GM21390 (cell line): ENCODE measurements around the gene GAREM1.

ENCODE experiments used
- ATAC-seq: cut with Tn5 transposase; IDR thresholded peaks from one replicate; pipeline ENCODE4 v1.9.1; 2021; ENCODE audit not compliant: unreplicated experiment

GAREM1 gene

DNA sequence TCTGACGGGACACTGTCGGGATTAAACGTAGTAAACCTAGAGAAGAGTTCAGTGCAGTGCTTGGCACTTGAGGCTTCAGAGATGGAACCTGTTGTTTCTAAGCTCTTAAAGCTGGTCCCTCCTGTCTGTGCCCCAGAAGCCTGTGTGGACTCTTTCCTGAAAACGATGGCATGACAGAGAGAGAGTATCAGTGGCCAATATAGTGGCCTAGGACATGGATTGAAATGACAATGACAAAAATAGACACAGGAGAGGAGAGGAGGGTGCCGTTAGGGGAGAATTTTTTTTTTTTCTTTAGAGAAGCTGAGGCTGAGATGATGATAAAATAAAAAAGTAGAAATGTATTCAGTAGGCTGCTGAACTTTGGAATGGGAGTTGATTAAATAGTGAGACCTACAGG, 138.0 kb downstream of the GAREM1 start:
- no peak for ATAC-seq

DNA sequence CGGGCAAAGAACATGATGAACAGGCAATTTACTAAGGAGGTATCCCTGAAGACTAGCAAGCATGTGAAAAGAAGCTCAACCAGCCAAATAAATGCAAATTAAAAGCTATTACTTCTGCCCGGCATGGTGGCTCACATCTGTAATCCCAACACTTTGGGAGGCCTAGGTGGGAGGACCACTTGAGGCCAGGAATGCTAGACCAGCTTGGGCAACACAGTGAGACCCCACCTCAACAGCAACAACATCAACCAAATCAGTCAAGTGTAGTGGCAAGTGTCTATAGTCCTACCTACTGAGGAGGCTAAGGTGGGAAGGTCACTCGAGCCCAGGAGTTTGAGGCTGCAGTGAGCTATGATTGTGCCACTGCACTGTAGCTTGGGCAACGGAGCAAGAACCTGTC, 141.7 kb downstream of the GAREM1 start:
- no peak for ATAC-seq

DNA sequence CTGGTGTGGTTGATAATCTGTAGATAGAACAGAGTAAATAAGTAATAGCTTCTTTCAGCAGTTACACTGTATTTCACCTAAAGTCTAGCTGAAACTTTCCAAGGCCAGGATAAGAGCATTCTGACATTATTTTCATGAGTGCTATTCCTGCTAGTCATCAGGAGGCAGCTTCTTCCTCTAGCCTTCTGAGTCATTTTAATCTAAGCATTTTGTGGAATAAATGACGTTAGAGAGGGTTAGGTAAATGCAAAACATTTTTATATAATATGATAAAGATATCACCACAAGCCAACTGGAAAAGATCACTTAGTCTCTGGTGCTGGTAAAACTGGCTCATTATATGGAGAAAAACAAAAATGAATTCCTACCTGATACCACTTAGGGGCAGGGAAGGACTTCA, 142.3 kb downstream of the GAREM1 start:
- no peak for ATAC-seq

DNA sequence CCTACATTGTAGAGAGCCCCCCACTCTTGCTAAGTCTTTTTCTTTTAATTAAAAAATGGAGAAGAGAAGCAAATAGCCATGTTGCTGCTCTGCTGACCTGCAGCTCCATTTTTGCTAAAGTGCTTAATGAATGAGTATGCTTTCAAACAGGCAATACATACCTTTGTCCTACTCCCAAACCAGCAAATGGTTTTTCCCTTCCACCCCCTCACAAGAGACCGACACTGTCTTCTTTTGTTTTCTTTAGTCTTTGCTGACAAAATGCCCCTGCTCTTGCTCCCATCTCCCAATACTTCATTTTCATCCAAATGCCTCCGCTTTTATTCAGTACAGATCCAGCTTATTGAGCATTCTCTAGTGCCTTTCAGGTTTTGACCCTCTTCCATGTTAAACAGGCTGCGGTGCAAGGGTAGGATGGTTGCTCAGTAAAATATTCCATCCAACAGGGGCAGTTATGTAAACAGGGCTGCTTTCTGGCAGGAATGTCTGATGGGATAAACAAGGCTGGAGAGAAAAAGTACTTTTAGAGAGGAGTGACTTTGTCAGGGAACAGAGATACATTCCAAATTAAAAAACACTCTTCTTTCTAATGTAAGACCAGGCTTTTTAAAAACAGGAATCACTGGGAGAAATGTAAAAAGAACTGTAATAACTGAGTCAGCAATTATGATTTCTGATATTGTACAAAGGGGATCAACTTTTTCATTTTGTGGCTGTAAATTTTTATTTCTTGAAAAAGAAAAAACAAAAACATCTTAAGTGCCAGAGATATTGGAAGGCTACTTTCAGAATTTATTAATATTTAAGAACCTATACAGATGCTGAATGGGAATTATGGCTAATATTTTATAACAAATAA, 144.0 kb downstream of the GAREM1 start:
- ATAC-seq = no peak

DNA sequence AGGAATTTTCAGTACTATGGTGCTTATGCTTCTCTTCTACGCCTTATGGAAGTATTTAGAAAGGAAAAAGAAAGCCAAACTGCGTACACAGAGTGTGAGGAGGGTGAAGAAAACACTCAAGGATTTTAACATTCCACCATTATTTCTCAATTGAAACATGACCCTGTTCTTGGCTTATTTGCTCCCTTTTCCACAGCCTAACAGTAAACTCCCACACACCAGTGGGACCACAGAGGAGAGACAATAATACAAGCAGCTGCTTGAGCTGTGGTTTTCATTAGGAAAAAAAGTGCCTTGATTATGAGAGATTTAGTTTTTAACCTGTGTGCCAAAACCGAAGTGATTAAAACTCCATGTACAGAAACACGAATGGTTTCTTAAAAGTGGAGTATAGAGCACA, 146.5 kb downstream of the GAREM1 start:
- ATAC-seq = no peak

DNA sequence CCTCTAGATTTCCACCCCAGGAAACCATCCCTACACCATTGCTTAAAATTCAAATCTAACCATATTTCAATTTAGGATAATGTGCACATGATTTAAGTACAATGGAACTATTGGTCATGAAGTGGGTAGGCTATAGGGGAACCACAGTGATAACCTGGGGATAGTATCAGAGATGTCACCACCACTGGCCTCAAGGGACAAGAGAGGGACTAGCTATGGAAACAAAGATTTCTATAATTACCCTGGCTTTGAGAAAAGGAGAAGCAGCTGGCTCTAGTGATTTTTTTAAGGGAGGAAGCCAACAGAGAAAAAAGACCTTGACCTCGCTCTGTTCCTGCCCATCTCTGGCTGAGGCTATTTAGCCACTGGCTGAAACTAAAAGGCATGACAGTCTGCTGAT, 148.9 kb downstream of the GAREM1 start:
- ATAC-seq = no peak

DNA sequence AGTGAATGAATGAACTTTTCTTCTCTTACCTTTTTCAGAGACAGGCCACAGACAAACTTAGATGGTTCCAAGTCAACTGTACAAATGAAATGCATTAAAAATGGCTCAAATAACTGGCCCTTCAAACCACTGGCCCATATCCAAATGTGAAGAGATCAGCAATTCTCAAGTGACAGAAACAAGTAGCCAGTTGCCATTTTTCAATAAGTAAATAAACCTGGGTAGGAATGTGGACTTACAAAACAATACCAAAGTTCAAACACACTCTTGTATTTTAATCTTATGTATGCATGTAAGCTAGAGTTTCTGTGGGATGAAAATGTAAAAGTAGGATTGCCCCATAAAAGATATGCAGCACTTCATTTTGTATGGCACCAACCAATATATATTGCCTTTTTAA, 151.6 kb downstream of the GAREM1 start:
- ATAC-seq = no peak

DNA sequence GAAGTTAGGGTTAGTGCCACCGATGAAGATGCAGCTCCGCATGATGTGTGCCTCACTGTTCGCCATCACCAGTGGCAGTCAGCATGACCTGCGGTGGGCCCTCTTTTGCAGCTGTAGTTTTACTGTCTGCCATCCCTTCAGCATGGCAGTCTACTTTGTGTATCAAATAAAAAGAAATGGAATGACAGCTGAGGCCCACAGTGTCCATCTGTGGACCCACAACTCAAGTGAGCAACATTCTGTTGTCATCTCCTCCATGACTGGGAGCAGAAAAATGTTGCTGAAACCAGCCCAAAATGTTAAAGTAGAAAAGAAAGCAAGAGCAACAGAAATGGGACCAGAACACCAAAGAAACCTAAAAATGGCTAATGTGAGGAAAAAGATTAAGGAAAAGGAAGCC, 152.1 kb downstream of the GAREM1 start:
- no peak for ATAC-seq

DNA sequence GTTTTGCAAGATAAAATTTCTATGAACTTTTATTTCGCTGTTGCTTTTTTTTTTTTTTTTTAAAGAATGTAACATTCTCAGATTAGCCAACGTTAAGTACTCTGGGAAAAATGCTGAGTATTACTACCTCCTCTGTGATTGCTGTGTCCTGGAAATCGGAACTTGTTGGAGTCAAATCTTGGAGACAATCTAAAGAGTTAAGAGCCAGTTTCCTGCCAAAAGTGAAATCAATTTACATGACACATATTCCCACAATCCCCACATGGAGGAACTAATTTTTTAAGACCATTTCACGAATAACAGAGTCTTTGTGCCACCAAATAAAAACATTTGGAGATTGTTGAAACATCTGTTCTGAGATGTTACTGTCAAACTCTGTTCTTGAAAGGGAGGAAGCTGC, 153.0 kb downstream of the GAREM1 start:
- no peak for ATAC-seq

DNA sequence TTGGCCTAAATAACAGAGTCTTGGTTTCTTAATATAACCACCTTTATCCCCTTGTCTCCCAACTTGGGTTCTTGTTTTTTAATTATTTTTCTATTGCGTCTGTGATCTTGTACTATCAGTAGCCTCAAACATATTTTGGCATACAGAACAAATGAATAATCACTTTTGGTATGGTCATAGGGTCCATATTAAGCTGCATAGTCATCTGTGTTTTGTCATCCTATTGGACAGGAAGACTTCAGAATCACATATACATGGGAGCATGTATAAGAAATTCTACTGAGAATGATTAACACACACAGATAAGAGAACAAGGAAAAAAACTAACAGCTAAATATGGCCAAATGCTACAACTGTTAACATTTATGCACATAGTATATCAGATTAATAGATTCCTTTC, 154.8 kb downstream of the GAREM1 start:
- ATAC-seq = no peak

DNA sequence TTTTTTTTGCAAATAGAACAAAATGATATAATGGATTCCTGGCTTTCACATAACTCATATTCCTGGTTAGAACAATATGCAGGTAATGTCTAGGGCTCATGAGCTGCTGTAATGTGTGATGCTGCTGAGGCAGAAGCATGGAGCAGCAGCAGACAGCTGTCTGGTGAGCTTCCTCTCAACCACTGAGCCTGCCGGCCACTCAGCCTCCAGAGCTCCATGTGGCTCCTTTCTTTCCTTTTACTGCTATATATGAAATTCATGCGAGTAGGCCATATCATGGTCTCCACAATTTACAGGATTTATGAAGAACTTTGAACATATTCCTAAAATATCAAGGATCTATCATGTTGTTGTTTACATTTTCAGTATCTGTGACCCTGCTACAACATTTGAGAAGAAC, 159.9 kb downstream of the GAREM1 start:
- ATAC-seq = no peak

DNA sequence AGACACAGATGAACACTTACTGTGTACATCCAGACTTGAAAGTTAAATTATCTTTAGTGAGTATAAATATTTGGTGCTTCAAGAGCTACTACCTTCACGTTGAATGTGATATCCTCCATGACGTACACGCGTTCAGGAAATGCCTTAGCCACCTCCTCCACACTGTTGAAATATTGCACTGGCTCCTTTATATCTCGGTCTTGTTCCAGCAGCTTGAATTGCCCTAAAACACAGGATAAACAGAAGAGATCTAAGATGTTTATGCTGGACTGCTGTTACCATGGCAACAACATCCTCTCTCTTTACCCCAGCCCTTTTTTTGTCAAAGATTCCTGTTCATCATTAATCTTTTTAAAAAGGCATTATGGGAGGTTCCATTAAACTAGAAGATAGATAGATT, 160.6 kb downstream of the GAREM1 start:
- no peak for ATAC-seq

DNA sequence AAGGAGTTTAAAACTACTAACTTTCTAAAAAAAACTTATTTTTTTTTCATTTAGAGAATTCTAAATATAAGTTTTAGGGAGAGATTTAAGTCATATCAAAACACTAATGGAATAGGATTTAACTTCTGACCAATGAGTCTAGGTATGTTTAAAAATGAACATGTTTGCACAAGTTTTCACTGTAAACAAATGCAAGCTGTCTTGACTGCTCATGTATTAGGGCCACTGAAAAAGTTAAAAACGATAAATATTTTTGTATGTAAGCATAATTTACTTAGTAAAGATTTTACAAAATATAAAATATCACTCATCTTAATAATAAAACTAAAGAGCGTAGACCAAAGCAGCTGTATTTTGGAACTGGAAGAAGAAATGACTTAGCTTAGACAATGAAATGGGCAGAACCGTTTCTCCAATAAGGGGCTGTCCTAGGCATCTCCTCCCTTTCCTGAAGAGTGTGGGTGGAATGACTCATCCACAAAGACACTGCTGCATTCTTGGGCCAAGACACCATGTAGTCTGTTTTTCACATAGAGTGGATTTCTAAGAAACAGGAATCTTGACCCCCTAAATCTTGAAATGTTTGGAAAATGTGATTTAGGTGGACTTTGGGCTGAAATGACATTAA, 162.1 kb downstream of the GAREM1 start:
- no peak for ATAC-seq

DNA sequence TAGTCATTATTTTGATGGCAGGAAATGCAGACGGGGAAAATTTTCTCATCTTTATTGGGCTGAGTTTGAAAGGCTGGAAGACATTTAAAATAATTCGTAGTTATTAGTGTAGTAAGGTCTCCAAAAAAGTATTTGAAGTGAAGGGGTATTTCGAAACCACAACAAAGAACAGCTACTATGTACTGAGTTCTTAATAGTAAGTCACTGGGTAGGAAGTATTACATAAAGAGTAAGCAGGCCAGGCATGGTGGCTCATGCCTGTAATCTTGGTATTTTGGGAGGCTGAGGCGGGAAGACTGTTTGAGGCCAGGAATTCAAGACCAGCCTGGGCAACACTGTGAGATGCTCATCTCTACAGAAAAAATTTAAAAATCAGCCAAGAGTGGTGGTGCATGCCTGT, 167.3 kb downstream of the GAREM1 start:
- ATAC-seq = no peak

DNA sequence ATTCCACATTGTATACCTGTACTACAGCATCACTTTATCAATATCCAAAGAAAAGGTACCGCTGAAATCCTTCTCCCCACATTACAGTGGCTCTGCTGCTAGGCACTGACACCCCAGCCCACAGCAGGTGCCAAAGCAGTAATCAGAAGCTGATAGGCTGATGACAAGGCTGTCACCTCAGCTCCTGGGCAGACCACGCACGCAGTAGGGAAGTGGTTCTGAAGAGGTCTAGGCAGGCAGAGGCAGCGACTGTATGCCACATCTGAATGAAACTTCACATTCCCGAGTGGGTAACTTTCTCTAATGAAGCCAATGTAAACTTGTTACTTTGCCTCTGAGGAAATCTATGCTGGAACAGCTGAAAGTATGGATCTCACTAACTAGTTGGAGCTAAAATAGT, 167.9 kb downstream of the GAREM1 start:
- no peak for ATAC-seq

DNA sequence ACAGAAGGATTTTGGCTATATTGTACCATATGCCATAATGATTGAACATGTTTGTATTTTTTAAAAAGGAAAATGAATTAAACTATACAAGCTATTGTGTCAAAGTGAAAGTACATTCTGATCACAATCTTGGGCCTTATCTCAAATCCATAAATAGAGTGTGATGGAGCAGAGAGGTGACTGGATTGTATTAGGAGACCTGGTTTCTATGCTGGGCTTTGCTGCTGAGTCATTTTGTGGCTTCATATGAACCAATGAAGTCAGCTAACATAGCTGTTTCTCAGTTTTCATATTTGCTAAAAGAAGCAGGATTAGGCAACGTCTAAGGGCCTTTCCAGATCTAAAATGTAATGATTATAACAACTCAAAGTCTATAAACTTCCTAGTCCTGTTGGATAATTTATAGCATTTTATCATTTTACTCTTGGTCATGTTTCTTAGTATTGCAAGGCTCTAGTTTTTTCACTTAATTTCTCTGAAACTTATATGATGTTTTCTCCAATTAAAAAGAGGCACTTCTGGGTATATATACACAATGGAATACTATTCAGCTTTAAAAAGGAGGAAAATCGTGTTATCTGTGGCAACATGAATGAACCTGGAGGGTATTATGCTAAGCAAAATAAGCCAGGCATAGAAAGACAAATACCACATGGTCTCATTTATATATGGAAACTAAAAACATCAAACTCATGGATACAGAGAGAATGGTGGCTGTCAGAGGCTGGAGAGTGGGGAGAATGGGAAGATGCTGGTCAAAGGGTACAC, 168.5 kb downstream of the GAREM1 start:
- ATAC-seq = peak; percentile 87

DNA sequence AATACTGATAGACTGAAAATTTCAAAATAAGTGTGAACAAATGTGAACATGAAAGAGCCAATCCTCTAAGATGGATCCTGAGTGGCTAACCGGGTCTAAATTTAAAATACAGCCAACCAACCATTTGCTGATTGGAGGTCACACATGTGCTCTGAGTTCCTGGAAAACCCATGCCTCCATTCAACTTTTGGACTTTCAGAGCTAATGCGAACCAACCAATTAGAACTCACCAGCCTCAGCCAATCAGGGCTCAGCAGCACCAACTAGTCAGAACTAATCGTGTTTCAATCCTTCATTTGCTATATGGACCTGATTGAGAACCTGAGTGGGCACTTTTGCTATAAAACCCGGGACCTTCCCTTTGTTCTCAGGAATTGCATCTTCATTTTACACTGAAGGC, 169.3 kb downstream of the GAREM1 start:
- no peak for ATAC-seq

DNA sequence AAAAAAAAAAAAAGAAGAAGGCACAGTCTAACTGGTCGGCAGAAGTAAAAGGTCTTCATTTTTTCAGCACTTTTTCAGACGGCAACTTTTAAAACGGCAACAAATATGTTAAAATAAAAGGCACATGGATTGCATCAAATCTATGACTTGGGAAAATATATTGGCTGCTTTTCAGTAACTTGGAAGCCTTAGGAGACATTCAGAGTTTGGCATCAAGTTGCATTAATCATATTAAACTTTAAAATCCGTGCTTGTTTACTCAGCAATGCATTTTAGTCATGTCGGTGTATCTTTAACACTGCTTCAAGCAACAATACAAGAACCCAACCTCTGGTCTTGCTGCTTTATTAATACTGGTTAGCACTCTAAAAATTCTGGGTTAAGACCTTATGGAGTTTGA, 169.8 kb downstream of the GAREM1 start:
- ATAC-seq = no peak

DNA sequence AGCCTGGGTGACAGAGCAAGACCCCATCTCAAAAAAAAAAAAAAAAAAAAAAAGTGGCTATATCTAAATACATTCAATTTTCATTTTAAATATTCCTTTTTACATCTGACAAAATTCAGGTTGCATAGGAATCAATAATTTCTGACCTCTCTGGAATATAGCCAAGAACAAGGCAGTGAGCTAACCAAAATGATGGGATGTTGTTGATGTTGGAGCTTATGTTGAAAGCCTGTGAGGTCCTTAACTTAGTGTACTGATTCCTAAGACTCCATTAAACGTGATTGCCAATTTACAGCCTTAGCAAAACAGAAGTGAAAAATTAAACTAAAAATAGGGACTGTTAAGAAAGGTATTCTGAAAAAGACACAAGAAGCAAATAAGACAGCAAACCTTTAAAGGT, 171.2 kb downstream of the GAREM1 start:
- ATAC-seq = no peak

DNA sequence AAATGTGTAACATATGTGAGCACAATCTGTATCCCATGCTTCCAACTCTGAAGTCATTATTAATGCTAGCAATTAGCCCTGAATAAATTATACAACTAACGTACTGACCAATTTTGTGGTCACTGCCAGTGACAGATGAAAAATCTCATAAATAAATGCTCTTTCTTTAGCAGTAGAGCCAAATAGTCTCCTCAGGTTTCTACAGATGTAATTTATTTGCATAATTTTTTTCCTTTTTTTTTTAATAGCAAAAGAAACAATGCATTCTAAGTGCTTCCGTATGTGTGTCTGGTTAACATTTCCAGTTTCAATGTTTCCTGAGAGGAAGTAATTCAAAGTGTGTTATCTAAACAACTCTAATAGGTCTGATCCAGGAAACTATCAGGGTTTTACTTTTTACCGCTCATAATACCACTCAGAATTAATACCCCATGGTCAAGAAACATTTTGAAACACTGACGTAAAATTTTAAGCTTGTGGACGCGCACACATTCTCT, 172.5 kb downstream of the GAREM1 start:
- ATAC-seq = no peak

DNA sequence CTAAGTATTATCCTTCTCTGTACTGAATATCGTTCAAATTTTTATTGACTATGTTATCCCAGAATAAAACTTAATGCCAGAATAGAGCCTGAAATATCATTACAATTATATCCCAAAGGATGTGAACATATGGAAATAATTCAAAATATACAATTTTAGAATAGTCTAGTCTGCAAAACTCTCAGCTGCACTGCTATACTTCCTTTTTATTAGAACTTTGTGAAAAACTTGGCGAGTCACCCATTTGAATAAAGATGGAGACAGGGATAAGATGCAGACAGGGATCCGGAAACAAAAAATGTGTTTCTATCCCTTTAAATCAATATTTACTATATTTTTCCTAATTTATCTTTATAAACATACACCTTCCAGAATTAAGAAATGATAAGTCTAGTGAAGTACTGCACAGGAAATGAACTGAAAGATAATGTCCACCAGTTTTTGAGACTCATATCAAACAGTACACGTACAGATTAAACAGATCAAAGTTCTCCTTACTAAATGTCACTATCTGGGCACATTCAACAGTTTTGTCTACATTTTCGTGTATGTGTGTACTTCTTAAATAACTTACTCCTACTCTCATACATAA, 173.0 kb downstream of the GAREM1 start:
- no peak for ATAC-seq
